HPDE6-E6E7 (cell line): Measurements from ENCODE around the gene CEMP1.

Experiments
- DNase-seq: peaks from one replicate; pipeline ENCODE4 v3.0.0; 2011; ENCODE audit warnings: missing footprints; ENCODE audit errors: extremely low spot score

Gene CEMP1

DNA sequence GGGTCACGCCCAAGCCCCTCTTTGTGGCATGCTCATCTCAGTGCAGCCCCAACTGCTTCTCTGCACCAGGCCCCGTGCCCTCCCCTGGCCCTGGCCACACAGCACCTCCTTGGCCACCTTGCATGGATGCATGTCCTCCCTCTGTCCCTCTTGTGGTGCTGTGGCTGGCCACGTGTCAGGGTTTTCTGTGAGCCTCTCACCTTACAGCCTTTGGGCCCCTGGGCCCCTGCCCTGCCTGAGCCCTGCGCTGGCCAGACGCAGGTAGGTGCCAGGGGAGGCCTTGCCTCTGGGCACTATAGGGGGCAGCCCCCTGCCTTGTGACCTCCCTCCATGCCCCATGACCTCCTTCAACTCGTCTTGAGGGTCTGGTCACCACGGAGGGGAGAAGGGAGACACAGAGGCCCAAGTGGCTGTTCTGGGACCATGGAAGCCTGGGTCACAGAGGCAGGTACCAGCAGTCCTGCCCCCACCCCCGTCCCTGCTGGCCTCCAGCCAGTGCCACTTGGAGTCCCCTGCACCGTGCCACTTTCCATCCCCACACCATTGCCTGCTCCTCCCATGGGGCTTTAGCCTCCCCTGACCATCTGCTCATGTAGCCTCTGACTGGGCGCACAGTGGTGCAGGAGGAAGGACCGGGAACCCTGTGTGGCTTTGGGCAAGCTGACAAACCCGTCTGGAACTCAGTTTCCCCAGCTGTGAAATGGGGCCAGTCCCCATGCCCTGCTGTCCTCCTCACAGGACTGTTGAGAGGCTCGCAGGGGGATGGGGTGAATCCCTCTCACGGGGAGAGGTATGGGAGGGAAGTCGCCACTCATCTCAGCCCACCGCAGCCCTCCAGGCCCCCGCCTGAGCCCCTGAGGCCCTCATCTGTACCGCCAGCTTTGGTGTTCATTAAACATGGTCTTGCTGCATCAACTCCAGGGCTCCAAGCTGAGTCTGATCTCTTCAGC lies 29.0 kb downstream of the CEMP1 start:
- DNase-seq: no peak

GRCh38 chr16:2500918-2501750 lies 30.1 kb downstream of the CEMP1 start:
- DNase-seq: peak; percentile 51

GRCh38 chr16:2500430-2500917 lies 30.7 kb downstream of the CEMP1 start:
- DNase-seq: no peak

DNA sequence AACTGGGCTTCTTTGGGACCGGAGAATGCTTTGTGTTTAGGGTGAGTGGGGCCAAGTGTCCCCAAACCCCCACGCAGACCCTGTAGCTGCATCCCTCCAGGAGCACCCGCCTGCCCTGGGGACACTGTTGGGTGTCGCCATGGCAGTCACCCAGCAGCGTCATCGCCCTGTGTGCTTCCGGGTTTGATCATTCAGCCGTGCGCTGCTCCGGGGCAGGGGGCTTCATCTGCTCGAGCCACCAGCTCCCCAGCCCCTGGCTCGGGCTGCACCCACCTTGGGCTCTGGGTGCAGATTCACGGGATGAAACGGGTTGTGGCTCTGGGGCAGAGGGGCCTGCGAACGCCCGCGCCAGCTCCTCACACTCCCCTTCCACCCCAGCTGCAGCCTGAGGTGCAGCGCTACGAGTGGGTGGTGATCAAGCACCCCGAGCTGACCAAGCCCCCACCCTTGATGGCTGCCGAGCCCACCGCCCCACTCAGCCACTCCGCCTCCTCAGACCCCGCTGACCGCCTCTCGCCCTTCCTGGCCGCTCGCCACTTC lies 31.2 kb downstream of the CEMP1 start:
- DNase-seq: no peak

GRCh38 chr16:2499454-2499853 lies 31.8 kb downstream of the CEMP1 start:
- DNase-seq: no peak

- DNase-seq: no peak
Measured at GRCh38 chr16:2498531-2499253, 32.5 kb downstream of the CEMP1 start.

- DNase-seq: no peak
Measured at GRCh38 chr16:2497695-2498484, 33.3 kb downstream of the CEMP1 start.

- no peak for DNase-seq
Measured at GRCh38 chr16:2497116-2497630, 34.0 kb downstream of the CEMP1 start.

- DNase-seq: no peak
Measured at GRCh38 chr16:2496223-2497115, 34.7 kb downstream of the CEMP1 start.

GRCh38 chr16:2495041-2495440 lies 36.2 kb downstream of the CEMP1 start:
- no peak for DNase-seq

DNA sequence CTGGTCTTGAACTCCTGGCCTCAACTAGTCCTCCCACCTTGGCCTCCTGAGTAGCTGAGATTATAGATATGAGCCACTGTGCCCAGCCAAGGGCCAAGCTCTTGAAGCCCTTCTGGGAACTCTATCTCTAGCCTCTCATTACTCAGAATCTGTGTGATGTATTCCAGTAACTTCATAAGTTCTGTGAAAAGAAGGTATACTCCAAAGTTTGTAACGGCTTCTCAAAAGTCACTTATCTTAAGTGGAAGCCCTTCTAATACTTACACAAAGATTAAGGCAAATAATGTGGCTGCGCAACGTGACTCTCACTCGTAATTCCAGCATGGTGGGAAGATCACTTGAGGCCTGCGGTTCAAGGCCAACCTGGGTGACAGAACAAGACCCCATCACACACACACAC lies 36.6 kb downstream of the CEMP1 start:
- no peak for DNase-seq

- no peak for DNase-seq
Measured at GRCh38 chr16:2493605-2494004, 37.6 kb downstream of the CEMP1 start.

DNA sequence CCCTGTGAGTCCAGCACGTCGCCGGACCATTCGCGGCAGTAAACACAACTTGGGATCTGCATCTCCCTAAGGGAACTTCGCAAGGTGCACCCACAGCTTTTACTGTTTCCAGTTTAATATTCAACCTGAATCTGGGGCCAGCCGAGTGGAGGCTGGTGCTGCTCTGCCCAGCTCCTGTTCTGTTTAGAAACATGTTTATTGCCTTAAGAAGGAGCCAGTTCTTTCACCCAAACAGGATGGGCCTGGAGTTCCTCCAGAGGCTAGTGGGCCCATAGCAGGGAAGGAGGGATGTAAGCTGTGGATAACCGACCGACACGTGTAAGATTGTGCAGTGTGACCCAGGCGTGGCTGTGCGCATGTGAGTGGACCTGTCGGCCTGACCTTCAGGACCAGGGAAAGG lies 38.9 kb downstream of the CEMP1 start:
- DNase-seq: no peak

GRCh38 chr16:2490190-2491105 lies 40.8 kb downstream of the CEMP1 start:
- DNase-seq: no peak

DNA sequence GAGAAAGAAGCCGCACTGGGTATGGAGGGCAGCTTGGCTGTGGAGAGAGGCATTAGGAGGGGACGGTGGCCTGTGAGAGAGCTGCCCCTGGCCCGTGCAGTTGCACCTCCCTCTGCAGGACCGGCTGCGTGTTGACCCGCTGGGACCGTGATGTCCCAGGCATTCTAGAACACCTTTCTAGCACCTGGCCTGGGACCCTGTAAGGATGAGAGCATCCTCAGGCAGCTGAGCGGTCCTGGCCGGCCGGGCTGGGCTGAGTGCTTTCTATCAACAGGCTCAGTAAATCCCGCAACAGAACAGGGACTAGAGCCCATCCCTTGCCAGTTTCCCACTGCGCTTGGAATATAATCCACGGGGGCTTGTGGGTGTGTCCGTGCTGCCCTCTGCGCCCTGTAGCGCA lies 41.6 kb downstream of the CEMP1 start:
- DNase-seq: no peak

DNA sequence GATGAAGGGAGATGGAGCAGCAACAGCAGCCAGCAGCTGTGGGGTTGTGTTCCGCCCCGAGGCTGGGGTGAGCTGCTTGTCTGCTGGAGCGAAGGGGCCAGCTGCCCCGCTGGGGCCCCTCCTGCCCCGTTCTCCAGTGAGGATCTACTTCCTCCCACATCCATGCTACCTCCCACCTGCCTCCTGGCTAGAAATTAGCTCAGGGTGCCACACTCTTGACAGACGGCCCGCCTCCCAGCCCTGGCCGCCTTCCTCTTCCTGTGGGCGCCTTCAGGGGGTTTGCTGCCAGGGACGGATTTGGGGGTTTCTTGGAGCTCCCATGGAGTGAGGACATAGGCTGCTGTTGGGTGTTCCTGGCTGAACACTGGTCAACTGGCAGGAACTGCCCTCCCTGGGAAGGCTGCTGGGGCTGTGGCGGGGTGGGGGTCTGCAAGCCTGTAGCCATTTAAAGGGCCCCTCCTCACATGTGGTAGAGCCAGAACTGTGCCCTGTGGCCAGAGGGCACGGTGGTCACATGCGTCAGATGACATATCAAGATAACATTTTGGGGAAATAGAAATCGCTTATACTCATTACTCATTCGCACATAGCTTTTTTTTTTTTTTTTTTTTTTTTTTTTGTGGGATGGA lies 43.2 kb downstream of the CEMP1 start:
- DNase-seq: no peak

DNA sequence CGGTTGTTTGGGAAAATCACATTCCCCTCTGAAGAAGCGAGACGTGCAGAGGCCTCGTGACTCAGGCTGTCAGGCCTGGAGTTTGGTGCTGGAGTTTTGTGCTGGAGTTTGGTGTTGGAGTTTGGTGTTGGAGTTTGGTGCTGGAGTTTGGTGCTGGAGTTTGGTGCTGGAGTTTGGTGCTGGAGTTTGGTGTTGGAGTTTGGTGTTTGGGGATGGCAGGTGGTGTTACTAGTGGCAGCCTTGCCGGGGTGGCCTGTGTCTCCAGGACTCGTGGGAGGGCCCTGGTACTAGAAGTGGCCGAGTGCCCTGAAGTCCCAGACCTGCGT lies 43.7 kb downstream of the CEMP1 start:
- DNase-seq: no peak
